Lung microvascular endothelial cell (primary cell): ENCODE results near the gene TMEM221. TPM values are rescaled to one million over a fixed set of nuclear protein-coding genes. Genes with fewer than 3 reads are reported as not detected.
"Not testable (repeated sequence)": the region's sequence is repeated elsewhere in the genome, so short reads cannot be mapped to it uniquely, and the experiment has no call there.

Experiments used
- DNase-seq, 2 donors: peaks; one replicate each; pipeline versions ENCODE4 v3.0.0 to v3.0.0-alpha.2; 2010; ENCODE audit warnings: low read depth in 2 of 2
- total RNA-seq: library from RNA; depleted of rRNA; stranded (reverse); fragments of >200 nt; gene quantifications from 2 replicates; pipeline ENCODE4 v1.2.1, GENCODE V29; 2014

TMEM221 gene
- not detected in 2 replicates for total RNA-seq

GRCh38 chr19:17448131-17448967 lies at the start of gene TMEM221:
Gene TMEM221 (minus strand): TSS chr19:17448668. CDS start chr19:17448462, 206 bp downstream.
- peak; percentile 13 to 16 for DNase-seq

DNA sequence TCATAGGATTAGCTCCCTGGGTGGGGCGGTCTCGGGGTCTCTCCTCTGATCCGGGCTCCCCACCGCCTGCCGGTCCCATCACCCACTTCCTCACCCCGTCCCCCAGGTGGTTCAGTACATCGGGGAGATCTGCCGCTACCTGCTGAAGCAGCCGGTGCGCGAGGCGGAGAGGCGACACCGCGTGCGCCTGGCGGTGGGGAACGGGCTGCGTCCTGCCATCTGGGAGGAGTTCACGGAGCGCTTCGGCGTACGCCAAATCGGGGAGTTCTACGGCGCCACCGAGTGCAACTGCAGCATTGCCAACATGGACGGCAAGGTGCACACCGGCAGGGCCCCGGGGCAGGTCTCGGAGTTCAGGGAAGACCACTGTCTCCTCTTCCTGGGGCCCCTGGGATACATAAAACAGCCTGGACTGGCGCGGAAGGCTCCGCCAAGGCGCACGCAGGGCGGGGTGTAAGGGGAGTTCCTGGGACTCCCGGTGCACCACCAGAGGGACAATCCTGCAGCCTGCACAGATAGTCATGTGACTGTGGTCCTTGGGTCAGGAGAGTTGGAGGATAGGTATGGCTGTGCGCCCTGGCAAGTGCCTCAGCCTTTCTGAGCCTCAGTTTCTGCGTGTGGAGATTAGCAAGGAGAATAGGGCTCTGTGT lies 48.8 kb upstream of the TMEM221 start:
- no peak for DNase-seq

DNA sequence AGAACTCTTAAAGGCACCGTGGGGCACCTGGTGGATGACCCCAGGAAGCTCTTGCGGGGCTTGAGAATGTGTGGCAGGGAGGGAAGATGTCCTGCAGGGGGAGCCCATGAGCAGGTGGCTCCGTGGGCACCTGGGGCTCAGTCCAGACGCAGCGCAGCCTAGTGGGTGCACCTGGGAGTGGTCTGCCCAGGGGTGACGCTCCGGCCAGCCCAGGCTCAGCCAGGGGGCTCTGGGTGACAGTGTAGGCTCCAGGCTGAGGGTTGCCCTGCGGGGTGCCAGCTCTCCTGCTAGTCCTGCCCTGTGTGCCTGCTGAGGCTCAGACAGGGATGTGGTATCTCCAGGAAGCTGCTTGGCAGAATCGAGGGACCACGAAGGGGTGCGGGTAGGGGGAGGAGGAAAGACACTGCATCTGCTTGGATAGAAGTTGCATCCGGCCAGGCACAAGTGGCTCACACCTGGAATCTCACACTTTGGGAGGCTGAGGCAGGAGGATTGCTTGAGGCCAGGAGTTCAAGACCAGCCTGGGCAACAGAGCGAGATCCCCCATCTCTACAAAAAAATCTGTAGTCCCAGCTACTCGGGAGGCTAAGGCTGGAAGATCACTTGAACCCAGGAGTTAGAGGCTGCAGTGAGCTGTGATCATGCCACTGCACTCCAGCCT lies 48.0 kb upstream of the TMEM221 start:
- DNase-seq, result peak; percentile 78 to 85

GRCh38 chr19:17495639-17496296 lies 47.3 kb upstream of the TMEM221 start:
- DNase-seq, result no peak

GRCh38 chr19:17491287-17491686 lies 42.8 kb upstream of the TMEM221 start:
- DNase-seq, result no peak

DNA sequence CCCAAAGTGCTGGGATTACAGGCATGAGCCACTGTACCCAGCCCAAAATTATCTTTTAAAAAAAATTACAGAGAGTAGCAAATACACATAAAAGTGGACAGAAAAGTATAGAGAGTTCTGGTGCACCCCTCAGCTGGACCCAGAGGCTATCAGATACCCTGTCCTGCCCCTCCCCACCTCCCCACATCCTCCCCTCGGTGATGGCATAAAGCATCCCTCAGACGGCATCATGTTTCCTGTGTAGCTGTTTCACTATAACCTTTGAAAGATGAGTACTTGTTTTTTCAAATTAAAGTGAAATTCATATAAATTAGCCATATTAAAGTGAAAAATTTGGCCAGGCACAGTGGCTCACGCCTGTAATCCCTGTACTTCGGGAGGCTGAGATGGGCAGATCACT lies 41.9 kb upstream of the TMEM221 start:
- DNase-seq, result no peak

DNA sequence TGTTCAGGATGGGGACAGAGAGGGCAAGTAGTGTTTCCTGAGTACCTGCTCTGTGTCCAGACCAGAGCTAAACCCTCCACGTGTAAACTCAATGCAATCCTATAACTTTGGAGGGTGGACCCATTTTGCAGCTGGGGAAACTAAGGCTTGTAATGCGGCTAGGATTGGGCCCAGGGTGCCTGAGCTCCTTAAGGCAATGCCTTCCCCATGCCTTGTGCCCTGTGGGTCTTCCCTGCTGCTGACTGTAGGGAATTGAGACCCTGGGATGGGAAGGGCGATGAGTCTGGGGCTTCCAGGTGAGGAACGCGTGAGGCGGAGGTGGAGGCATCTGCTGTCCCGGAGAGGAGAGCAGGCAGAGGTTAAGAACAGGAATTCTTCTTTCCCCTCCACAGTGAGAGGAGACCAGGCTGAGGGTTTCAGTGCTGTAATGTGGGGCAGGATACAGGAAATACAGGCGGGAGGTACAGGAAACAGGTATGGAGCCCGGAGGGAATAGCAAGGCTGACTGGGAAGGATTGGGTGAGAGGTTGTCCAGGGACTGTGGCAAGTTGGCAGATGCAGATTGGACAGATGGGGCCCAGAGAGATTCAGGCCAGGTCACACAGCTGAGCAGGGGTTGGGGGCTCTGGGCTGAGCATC lies 41.0 kb upstream of the TMEM221 start:
- peak; percentile 29 to 64 for DNase-seq

- peak; percentile 53 to 93 for DNase-seq
Observed at GRCh38 chr19:17488593-17489391, 40.3 kb upstream of the TMEM221 start.

- no peak for DNase-seq
Observed at GRCh38 chr19:17487284-17488121, 39.0 kb upstream of the TMEM221 start.

DNA sequence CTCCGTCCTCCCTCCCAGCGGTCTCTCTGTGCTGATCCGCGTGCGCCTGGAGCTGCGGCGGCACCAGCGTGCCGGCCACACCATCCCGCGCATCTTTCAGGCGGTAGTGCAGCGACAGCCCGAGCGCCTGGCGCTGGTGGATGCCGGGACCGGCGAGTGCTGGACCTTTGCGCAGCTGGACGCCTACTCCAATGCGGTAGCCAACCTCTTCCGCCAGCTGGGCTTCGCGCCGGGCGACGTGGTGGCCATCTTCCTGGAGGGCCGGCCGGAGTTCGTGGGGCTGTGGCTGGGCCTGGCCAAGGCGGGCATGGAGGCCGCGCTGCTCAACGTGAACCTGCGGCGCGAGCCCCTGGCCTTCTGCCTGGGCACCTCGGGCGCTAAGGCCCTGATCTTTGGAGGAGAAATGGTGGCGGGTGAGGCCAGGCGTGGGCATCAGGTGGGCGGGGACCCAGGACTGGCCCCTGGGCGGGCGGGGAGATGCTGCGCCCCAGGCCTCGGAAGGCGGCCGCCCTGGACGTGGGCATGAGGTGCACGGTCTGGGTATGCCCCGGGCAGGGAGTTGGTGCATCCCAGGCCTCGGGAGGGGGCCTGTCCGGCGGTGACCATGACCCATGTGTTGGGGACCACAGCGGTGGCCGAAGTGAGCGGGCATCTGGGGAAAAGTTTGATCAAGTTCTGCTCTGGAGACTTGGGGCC lies 38.2 kb upstream of the TMEM221 start:
- DNase-seq, result no peak

GRCh38 chr19:17484520-17485185 lies 36.2 kb upstream of the TMEM221 start:
- no peak for DNase-seq

- DNase-seq, result no peak
Observed at GRCh38 chr19:17483605-17484002, 35.1 kb upstream of the TMEM221 start.

- DNase-seq, result no peak
Observed at GRCh38 chr19:17482877-17483604, 34.6 kb upstream of the TMEM221 start.

- DNase-seq, result no peak
Observed at GRCh38 chr19:17481986-17482385, 33.5 kb upstream of the TMEM221 start.

DNA sequence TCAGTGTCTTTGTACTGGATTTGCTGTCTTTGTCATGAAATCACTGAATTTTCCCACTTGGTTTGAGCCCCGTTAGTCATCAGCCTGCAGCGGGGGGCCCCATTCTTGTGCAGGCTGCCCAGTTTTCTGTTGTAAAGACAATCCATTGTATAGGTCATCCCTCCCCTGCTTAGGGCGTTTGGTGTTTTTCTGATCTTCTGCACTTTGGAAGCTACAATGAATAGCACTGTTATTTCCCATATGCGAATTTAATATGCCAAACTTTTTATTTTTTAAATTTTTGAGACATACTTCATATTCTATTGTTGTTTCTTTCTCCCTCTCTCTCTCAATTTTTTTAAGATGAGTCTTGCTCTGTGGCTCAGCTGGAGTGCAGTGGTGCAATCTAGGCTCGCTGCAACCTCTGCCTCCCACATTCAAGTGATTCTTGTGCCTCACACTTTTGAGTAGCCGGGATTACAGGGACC lies 30.9 kb upstream of the TMEM221 start:
- no peak for DNase-seq

- no peak for DNase-seq
Observed at GRCh38 chr19:17475541-17476115, 27.2 kb upstream of the TMEM221 start.

GRCh38 chr19:17475011-17475540 lies 26.6 kb upstream of the TMEM221 start:
- not testable (repeated sequence) for DNase-seq
